GM23338 (cell line): ENCODE measurements around the gene TAOK3. TPM values are rescaled to one million over a fixed set of nuclear protein-coding genes. Genes with fewer than 3 reads are reported as not detected.

Experiments
- ATAC-seq: fragments of 200-7000 bp; cut with Tn5 transposase; 3 replicates; pipeline ENCODE4 v1.9.1; 2020
- DNase-seq: peaks from one replicate; pipeline ENCODE4 v3.0.0-alpha.2; 2015; ENCODE audit warnings: low spot score
- H2AFZ ChIP-seq: fragments of 200-600 bp; sonication (generic); 2 replicates; pipeline ENCODE4 v1.8.0; 2016; ENCODE audit warnings: antibody characterized with exemption, mild to moderate bottlenecking, moderate library complexity
- H3F3A ChIP-seq: fragments of 200-600 bp; sonication (generic); replicated peaks from 2 replicates; pipeline ENCODE4 v1.8.0; 2017; ENCODE audit warnings: antibody characterized with exemption, mixed run types, low read depth
- H3K27ac ChIP-seq: fragments of 200-600 bp; sonication (generic); 2 replicates; pipeline ENCODE4 v1.6.1; 2016; ENCODE audit warnings: low read depth
- H3K27me3 ChIP-seq: fragments of 200-600 bp; sonication (generic); 2 replicates; pipeline ENCODE4 v1.8.0; 2016; ENCODE audit warnings: mild to moderate bottlenecking, mixed run types, moderate library complexity; ENCODE audit not compliant: insufficient read depth
- H3K36me3 ChIP-seq: fragments of 200-600 bp; sonication (generic); 2 replicates; pipeline ENCODE4 v1.8.0; 2016; ENCODE audit warnings: mild to moderate bottlenecking; ENCODE audit not compliant: insufficient read depth
- H3K4me1 ChIP-seq: fragments of 200-600 bp; sonication (generic); 2 replicates; pipeline ENCODE4 v1.8.0; 2016; ENCODE audit warnings: mild to moderate bottlenecking, moderate library complexity; ENCODE audit not compliant: insufficient read depth
- H3K4me2 ChIP-seq: fragments of 200-600 bp; sonication (generic); 2 replicates; pipeline ENCODE4 v1.7.1; 2017; ENCODE audit warnings: mixed run types
- H3K4me3 ChIP-seq: fragments of 200-600 bp; sonication (generic); 2 replicates; pipeline ENCODE4 v1.6.1; 2016; ENCODE audit warnings: mixed run types
- H3K79me2 ChIP-seq: fragments of 200-600 bp; sonication (generic); replicated peaks from 2 replicates; pipeline ENCODE4 v1.8.0; 2017; ENCODE audit warnings: mild to moderate bottlenecking; ENCODE audit not compliant: insufficient read depth
- H3K9me2 ChIP-seq: fragments of 200-600 bp; sonication (generic); 2 replicates; pipeline ENCODE4 v1.8.0; 2017; ENCODE audit not compliant: insufficient read depth
- H4K20me1 ChIP-seq: fragments of 200-600 bp; sonication (generic); replicated peaks from 2 replicates; pipeline ENCODE4 v1.8.0; 2017; ENCODE audit warnings: mild to moderate bottlenecking; ENCODE audit not compliant: insufficient read depth
- H3K27ac Mint-ChIP-seq: 2 replicates; pipeline ENCODE4 v1.8.0; 2020; ENCODE audit warnings: inconsistent platforms, mild to moderate bottlenecking, moderate library complexity, mixed read lengths
- H3K27me3 Mint-ChIP-seq: 3 replicates; pipeline ENCODE4 v1.8.0; 2022; ENCODE audit warnings: low read depth, mild to moderate bottlenecking, moderate library complexity, mixed read lengths, inconsistent platforms; ENCODE audit not compliant: insufficient read depth, poor library complexity
- H3K36me3 Mint-ChIP-seq: 3 replicates; pipeline ENCODE4 v1.8.0; 2021; ENCODE audit warnings: low read depth, mild to moderate bottlenecking, inconsistent platforms, moderate library complexity, mixed read lengths
- H3K4me1 Mint-ChIP-seq: 3 replicates; pipeline ENCODE4 v1.8.0; 2020; ENCODE audit warnings: mild to moderate bottlenecking, inconsistent platforms, mixed read lengths
- H3K4me3 Mint-ChIP-seq: 3 replicates; pipeline ENCODE4 v1.8.0; 2021; ENCODE audit warnings: moderate library complexity, mild to moderate bottlenecking, inconsistent platforms, mixed read lengths
- H3K9me3 Mint-ChIP-seq: 3 replicates; pipeline ENCODE4 v1.8.0; 2020; ENCODE audit warnings: moderate library complexity, mild to moderate bottlenecking, inconsistent platforms, mixed read lengths
- CREB1 ChIP-seq: fragments of 250-450 bp; sonication (Bioruptor Pico); IDR thresholded peaks from 2 replicates; pipeline ENCODE4 v1.5.0; 2020; ENCODE audit warnings: low read depth, mild to moderate bottlenecking, moderate library complexity
- CTCF ChIP-seq, 2 experiments: fragments of 200-600 bp in 1 of 2; sonication (generic) in 1 of 2; conservative IDR thresholded peaks; 2 replicates each; pipeline versions ENCODE4 v1.5.1 to v1.6.1; 2016 to 2017; ENCODE audit warnings: antibody characterized with exemption in 2 of 2, low read depth in 2 of 2, mild to moderate bottlenecking in 2 of 2, moderate library complexity in 1 of 2
- ETS1 ChIP-seq: IDR thresholded peaks from 2 replicates; pipeline ENCODE4 v1.6.1; 2016; ENCODE audit warnings: antibody characterized with exemption
- EZH2 ChIP-seq: fragments of 200-600 bp; sonication (generic); IDR thresholded peaks from one replicate; pipeline ENCODE4 v1.8.0; 2017; ENCODE audit warnings: antibody characterized with exemption, mild to moderate bottlenecking, low read depth; ENCODE audit not compliant: unreplicated experiment
- EZH2phosphoT487 ChIP-seq: fragments of 200-600 bp; sonication (generic); IDR thresholded peaks from one replicate; pipeline ENCODE4 v1.8.1; 2018; ENCODE audit warnings: antibody characterized with exemption; ENCODE audit not compliant: unreplicated experiment
- JUNB ChIP-seq: IDR thresholded peaks from one replicate; pipeline ENCODE4 v1.6.1; 2016; ENCODE audit warnings: antibody characterized with exemption; ENCODE audit not compliant: unreplicated experiment
- NANOG ChIP-seq: IDR thresholded peaks from 2 replicates; pipeline ENCODE4 v1.6.1; 2016; ENCODE audit warnings: antibody characterized with exemption, borderline replicate concordance
- POLR2AphosphoS5 ChIP-seq: IDR thresholded peaks from 2 replicates; pipeline ENCODE4 v1.6.1; 2016; ENCODE audit warnings: antibody characterized with exemption, low read depth
- REST ChIP-seq: IDR thresholded peaks from one replicate; pipeline ENCODE4 v1.6.1; 2018; ENCODE audit warnings: antibody characterized with exemption; ENCODE audit not compliant: unreplicated experiment
- STAT1 ChIP-seq: IDR thresholded peaks from one replicate; pipeline ENCODE4 v1.6.1; 2016; ENCODE audit warnings: antibody characterized with exemption; ENCODE audit not compliant: unreplicated experiment
- ZNF114 ChIP-seq: fragments of 250-450 bp; sonication (Bioruptor Pico); IDR thresholded peaks from 2 replicates; pipeline ENCODE4 v1.5.0; 2020; ENCODE audit warnings: mild to moderate bottlenecking, moderate library complexity
- ZNF331 ChIP-seq: fragments of 250-450 bp; sonication (Bioruptor Pico); IDR thresholded peaks from 2 replicates; pipeline ENCODE4 v1.5.0; 2020; ENCODE audit warnings: low read depth, mild to moderate bottlenecking, moderate library complexity
- ZNF462 ChIP-seq: fragments of 250-450 bp; sonication (Bioruptor Pico); IDR thresholded peaks from 2 replicates; pipeline ENCODE4 v1.5.0; 2020; ENCODE audit warnings: mild to moderate bottlenecking, moderate library complexity
- polyA plus RNA-seq: library from polyadenylated mRNA; unstranded; fragments of >200 nt; fragmentation: Nextera tagmentation; extraction: Ambion mirVana; gene quantifications from 2 replicates; pipeline ENCODE4 v1.2.1, GENCODE V29; 2016
- total RNA-seq: library from RNA; depleted of rRNA; stranded (reverse); fragments of >200 nt; shearing (Covaris generic); gene quantifications from 2 replicates; pipeline ENCODE4 v1.2.3, GENCODE V29; 2014

The TAOK3 gene
- total and polyA plus RNA-seq, 2 experiments from 2014 or later: 7.6 to 20.4 TPM

GRCh38 chr12:118418385-118419057 lies 45.8 kb upstream of the TAOK3 start:
- H3K4me3 ChIP-seq: no peak overlapping the region
- TF ChIP-seq CREB1 (no peak), ZNF462 (CRISPR knock-in tag) (no peak), POLR2AphosphoS5 (no peak), EZH2 (no peak), CTCF (conservative IDR thresholded peaks at IDR 0.05; ENCODE audit: low read depth in 2 of 2) (no peak), ZNF331 (no peak), NANOG (no peak), JUNB (no peak), REST (no peak), STAT1 (no peak), ZNF114 (CRISPR knock-in tag) (no peak), EZH2phosphoT487 (no peak), ETS1 (no peak)
- DNase-seq (no peak), ATAC-seq (no peak)
- H3K4me1 ChIP-seq: no peaks in the 10 kb centered on the region
- Mint-ChIP-seq H3K27me3 (no peaks in the 10 kb centered on the region), H3K9me3 (no peaks in the 10 kb centered on the region), H3K27ac (no peak overlapping the region), H3K4me3 (no peak overlapping the region), H3K4me1 (no peaks in the 10 kb centered on the region), H3K36me3 (peaks cover 48% of the 10 kb centered on the region)
- H3K4me2 ChIP-seq: no peak overlapping the region
- H3K79me2 ChIP-seq: no peaks in the 10 kb centered on the region
- H3K27ac ChIP-seq: no peak overlapping the region
- H3F3A ChIP-seq: no peaks in the 10 kb centered on the region
- H3K9me2 ChIP-seq: no peaks in the 10 kb centered on the region
- H3K36me3 ChIP-seq: peaks cover 26% of the 10 kb centered on the region
- no peak overlapping the region for H2AFZ ChIP-seq
- H4K20me1 ChIP-seq: 0 out of 2 replicates have a peak, but pooled peaks cover 3% of the 10 kb centered on the region
- H3K27me3 ChIP-seq: no peaks in the 10 kb centered on the region
